Activated naive CD8-positive, alpha-beta T cell (primary cell): Measurements from ENCODE around the gene TUBA3E.
A peak's percentile ranks its signal among the peaks of the same experiment; 100 is the strongest.
"Not testable (repeated sequence)": the region's sequence is repeated elsewhere in the genome, so short reads cannot be mapped to it uniquely, and the experiment has no call there.

Experiments used
- H3K27ac Mint-ChIP-seq: one replicate; pipeline ENCODE4 v1.8.0; 2021; ENCODE audit warnings: mixed read lengths
- H3K27me3 Mint-ChIP-seq: one replicate; pipeline ENCODE4 v1.8.0; 2021; ENCODE audit warnings: mixed read lengths
- H3K36me3 Mint-ChIP-seq: one replicate; pipeline ENCODE4 v1.8.0; 2021; ENCODE audit warnings: mixed read lengths
- H3K4me1 Mint-ChIP-seq: one replicate; pipeline ENCODE4 v1.8.0; 2021; ENCODE audit warnings: low read depth, mixed read lengths
- H3K4me3 Mint-ChIP-seq: one replicate; pipeline ENCODE4 v1.8.0; 2021; ENCODE audit warnings: mild to moderate bottlenecking, mixed read lengths
- H3K9me3 Mint-ChIP-seq: one replicate; pipeline ENCODE4 v1.8.0; 2021; ENCODE audit warnings: low read depth, mixed read lengths

The TUBA3E gene

GRCh38 chr2:130183512-130184373 is 14.5 kb downstream of the TUBA3E start:
- Mint-ChIP-seq H3K36me3 (no peaks in the 10 kb centered on the region), H3K4me1 (peaks cover 12% of the 10 kb centered on the region), H3K4me3 (peak overlapping the region; percentile 81), H3K9me3 (no peaks in the 10 kb centered on the region), H3K27ac (peak overlapping the region; percentile 86), H3K27me3 (no peaks in the 10 kb centered on the region)

DNA sequence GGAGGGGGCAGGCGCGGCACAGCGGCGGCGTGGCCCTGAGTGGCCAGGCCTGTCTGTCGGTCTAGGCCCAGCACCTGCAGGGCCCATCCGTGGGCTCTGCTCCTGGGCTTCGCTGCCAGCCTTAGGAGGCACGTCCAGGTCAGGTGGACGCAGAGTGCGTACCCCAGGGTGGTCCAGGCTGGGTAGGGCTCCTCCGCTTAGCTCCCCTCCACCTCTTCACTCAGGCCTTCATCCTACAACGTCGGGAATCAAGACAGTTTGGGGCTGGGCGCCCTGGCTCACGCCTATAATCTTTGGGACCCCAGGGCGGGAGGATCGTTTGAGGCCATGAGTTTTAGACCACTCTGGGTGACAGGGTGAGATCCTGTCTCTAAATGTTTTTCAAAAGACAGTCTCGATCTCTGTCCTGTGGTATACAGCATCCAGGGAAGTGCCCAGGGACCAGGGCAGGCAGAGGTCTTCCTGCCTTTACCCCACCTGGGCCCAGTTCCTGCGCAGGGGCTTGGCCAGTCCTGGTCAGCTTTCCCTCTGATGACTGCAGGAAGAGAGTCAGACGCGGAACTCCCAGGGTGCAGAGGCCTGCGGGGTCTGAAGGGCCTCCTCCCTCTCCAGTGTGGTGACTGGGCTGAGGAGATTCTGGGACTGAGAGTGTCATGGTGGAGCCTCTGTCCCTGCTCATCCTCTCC is 15.3 kb downstream of the TUBA3E start:
- H3K27me3 Mint-ChIP-seq: not testable (repeated sequence)
- peak overlapping the region; percentile 86 for H3K27ac Mint-ChIP-seq
- H3K4me3 Mint-ChIP-seq: peak overlapping the region; percentile 81

DNA sequence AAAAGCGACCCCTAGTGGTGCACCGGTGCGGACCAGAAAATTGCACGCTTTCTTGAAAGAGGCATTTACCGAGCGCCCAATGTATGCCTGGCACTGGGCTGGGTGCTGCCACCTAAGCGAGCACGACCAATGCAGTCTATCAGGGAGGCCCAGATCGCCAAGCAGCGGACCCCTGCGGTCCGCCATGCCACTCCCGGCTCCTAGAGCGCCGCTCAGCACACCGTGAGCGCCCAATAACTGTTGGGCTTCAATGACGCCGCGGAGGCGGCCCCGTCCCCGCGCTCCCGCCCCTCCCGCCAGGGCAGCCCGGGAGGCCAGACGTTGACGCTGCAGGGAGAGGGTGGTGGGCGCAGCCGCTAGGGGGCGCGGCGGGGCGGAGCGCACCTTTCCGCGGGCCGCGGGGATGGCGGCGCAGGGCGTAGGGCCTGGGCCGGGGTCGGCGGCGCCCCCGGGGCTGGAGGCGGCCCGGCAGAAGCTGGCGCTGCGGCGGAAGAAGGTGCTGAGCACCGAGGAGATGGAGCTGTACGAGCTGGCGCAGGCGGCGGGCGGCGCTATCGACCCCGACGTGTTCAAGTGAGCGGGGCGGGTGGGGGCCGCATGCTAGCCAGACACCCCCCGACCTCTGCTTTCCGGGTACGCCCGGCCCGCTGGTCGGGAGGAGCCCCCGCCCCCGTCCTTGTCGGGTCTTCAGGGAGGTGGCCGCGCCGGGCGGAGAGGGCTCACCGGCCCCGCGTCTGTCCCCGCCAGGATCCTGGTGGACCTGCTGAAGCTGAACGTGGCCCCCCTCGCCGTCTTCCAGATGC is 16.2 kb downstream of the TUBA3E start, which contains the start of gene MZT2B:
MZT2B (plus strand) TSS at position 383 of the 803 bp plus-strand sequence; CDS start at position 404, 21 bp downstream.
- Mint-ChIP-seq H3K4me1 (peaks cover 17% of the 10 kb centered on the region), H3K27ac (peak within 1 kb of the TSS; percentile 94), H3K4me3 (peak within 1 kb of the TSS; percentile 92)
- not testable (repeated sequence) for H3K36me3 Mint-ChIP-seq, H3K9me3 Mint-ChIP-seq, H3K27me3 Mint-ChIP-seq

More for the DNA sequence above, 15.3 kb downstream of the TUBA3E start:
- not testable (repeated sequence) for H3K9me3 Mint-ChIP-seq, H3K36me3 Mint-ChIP-seq
- H3K4me1 Mint-ChIP-seq: peaks cover 15% of the 10 kb centered on the region

DNA sequence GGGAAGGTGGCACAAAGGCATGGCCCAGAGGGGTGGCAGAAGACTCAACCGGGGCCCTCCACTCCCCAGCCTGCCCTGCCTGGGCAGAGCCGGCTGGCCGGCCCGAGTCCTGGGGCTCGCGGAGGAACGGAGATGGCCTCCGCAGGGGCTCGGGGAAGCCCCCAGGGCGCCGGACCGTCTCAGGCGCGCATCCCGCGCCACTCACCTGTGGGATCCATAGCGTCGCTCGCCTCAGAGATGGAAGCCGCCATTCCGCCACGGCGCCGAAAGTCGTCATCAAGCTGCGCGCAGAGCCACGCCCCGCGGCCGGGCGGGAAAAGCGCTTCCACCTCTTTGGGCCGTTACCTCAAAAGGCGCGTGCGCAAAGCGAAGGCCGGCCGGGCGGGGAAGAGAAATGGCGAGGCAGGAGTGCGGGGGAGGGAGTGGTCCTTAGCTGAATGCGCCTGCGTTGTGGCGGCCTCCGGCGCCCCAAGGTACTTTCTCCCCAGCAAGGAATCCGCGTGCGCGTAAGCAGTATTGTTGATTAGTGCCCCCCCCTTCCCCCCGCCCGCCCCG is 16.8 kb downstream of the TUBA3E start, which contains the start of gene SMPD4:
SMPD4 (minus strand) TSS at position 278 of the 555 bp plus-strand sequence. CDS start 5,010 bp downstream, outside the sequence.
- no peaks in the 10 kb centered on the region for H3K9me3 Mint-ChIP-seq
- no peaks in the 10 kb centered on the region for H3K27me3 Mint-ChIP-seq
- H3K4me3 Mint-ChIP-seq: peak within 1 kb of the TSS; percentile 92
- H3K27ac Mint-ChIP-seq: peak within 1 kb of the TSS; percentile 94
- no peaks in the 10 kb centered on the region for H3K36me3 Mint-ChIP-seq
- H3K4me1 Mint-ChIP-seq: peaks cover 20% of the 10 kb centered on the region

DNA sequence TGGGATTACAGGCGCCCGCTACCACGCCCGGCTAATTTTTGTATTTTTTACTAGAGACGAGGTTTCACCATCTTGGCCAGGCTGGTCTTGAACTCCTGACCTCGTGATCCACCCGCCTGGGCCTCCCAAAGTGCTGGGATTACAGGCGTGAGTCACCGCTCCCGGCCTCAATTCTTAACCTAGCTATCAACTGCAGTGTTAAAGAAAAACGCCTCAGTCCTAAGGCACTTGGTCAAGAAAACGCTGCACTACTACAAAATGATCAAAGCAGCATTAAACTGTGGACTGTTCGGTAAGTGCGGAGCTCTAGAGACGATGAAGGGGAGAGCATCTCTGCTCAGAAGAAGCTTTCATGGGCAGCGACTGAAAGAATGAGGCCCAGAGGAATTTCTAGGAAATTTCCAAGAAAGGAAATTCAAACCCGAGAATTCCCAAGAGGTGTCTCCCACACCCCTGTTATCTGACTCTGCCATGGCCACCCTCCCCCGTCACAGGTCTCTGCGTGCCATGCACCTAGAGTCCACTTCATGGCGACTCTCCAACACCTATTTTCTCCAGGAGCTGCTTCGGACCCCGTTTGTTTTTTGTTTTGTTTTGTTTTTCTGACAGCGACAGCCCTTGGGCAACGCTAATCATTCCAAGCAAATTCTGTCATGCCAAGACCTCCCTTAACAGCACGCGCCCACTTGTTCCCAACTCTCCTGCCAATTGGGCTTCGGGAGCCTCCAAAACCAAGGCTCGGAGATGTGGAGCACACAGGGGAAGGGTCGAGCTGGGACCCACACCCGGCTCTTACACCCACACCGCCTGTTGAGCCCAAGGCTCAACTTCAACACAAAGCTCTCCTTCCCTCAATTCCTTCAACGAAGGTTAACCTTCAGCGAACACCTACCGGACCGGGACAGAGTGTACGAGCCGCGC is 17.6 kb downstream of the TUBA3E start:
- H3K4me1 Mint-ChIP-seq: peaks cover 20% of the 10 kb centered on the region
- H3K4me3 Mint-ChIP-seq: peak overlapping the region; percentile 92
- H3K9me3 Mint-ChIP-seq, H3K27me3 Mint-ChIP-seq, H3K36me3 Mint-ChIP-seq: not testable (repeated sequence)
- peak overlapping the region; percentile 94 for H3K27ac Mint-ChIP-seq

- H3K27me3 Mint-ChIP-seq, H3K4me1 Mint-ChIP-seq, H3K27ac Mint-ChIP-seq, H3K36me3 Mint-ChIP-seq, H3K9me3 Mint-ChIP-seq, H3K4me3 Mint-ChIP-seq: not testable (repeated sequence)
Measured at GRCh38 chr2:130174866-130175265, 23.4 kb downstream of the TUBA3E start.

DNA sequence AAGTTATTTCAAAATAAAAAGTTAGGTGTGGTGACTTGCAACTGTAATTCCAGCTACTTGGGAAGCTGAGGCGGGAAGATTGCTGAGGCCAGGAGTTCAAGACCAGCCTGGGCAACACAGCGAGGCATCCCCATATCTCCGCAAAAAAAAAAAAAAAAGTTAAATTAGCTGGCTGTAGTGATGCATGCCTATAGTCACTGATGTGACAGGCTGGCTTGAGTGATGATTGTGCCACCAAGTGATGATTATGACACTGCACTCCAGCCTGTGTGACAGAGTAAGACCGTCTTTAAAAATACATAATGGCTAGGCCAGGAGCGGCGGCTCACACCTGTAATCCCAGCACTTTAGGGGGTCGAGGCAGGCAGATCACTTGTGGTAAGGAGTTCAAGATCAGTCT is 28.3 kb downstream of the TUBA3E start:
- no peaks in the 10 kb centered on the region for H3K9me3 Mint-ChIP-seq
- no peaks in the 10 kb centered on the region for H3K4me1 Mint-ChIP-seq
- no peak overlapping the region for H3K4me3 Mint-ChIP-seq
- no peak overlapping the region for H3K27ac Mint-ChIP-seq
- H3K27me3 Mint-ChIP-seq: no peaks in the 10 kb centered on the region
- H3K36me3 Mint-ChIP-seq: peaks cover 2% of the 10 kb centered on the region

DNA sequence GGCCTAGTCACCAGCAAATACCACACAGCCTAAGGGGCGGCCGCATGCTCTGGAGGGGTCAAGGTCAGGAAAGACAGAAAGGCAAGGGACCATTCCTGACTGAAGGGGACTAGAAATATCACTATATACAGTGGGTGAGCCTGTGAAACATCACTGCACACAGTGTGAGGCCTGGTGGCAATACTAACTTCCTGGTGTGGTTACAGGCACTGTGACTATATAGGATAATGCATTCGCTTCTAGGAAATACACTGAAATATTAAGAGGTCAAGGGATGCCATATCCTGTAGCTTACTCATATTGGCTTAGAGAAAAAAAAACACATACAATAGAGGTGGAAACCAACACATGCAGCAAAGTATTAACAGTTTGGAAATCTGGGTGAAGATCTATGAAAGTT is 29.1 kb downstream of the TUBA3E start:
- not testable (repeated sequence) for H3K27ac Mint-ChIP-seq, H3K9me3 Mint-ChIP-seq, H3K27me3 Mint-ChIP-seq, H3K36me3 Mint-ChIP-seq, H3K4me3 Mint-ChIP-seq, H3K4me1 Mint-ChIP-seq

DNA sequence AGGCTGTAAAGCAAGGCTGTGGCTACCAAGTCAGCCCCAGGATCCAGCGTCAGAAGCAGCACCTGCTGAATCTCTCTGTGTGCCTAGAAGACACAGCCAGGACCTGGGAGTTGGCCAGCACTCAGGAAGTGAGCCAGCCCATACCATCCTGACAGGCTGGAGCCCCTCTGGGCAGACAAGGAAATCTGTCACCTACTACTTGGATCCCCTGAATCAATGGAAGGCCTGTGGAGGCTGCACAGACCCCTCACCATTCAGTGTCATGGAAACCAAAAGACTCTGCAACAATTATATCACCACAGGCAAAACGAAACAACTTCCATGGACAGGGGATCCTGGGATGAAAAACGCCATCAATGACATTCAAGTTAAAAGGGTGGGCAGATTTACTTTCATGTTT is 31.6 kb downstream of the TUBA3E start:
- H3K27me3 Mint-ChIP-seq, H3K9me3 Mint-ChIP-seq, H3K4me3 Mint-ChIP-seq, H3K36me3 Mint-ChIP-seq, H3K4me1 Mint-ChIP-seq, H3K27ac Mint-ChIP-seq: not testable (repeated sequence)

- peaks cover 2% of the 10 kb centered on the region for H3K36me3 Mint-ChIP-seq
- H3K27ac Mint-ChIP-seq: no peak overlapping the region
- no peaks in the 10 kb centered on the region for H3K4me1 Mint-ChIP-seq
- no peaks in the 10 kb centered on the region for H3K27me3 Mint-ChIP-seq
- no peaks in the 10 kb centered on the region for H3K9me3 Mint-ChIP-seq
- H3K4me3 Mint-ChIP-seq: no peak overlapping the region
Measured at GRCh38 chr2:130165293-130166016, 32.8 kb downstream of the TUBA3E start.

DNA sequence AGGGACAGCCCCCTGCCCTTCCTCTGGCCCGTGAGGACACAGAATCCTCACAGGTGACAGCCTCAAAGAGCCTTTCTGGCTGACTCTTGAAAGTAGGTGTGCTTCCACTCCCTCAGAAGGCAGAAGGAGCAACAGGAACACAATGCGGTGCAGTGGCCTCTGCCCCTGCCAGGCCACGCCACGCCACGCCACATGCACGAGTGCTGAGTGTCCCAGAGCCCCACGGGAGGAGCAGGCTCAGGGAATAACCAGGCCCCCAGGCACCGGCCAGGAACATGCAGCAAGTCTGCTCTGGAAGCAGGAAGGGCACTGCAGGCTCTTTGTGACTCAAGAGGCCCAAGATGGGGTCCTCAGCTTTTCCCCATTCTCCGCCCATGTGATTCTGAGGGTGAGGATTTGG is 35.3 kb downstream of the TUBA3E start:
- Mint-ChIP-seq H3K4me1 (no peaks in the 10 kb centered on the region), H3K4me3 (no peak overlapping the region), H3K9me3 (no peaks in the 10 kb centered on the region), H3K27ac (no peak overlapping the region), H3K27me3 (no peaks in the 10 kb centered on the region), H3K36me3 (no peaks in the 10 kb centered on the region)

DNA sequence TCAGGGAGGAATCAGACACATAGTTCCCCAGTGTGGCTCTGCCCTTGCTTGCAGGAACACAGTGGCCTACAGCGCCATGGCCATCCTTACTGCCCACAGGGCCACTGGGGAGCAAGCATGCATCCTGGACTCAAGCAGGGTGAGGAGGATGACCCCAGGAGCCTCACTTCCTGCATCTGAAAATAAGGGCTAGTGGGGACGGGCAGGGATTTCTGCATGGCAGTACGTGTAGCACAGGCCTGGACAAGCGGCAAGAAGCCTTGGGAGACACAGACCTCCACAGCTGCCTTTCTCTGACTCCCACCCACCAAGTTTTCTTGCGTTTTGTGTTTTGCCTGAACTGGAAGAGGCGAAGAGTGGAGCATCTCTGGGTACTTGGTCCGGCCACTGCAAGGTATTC is 35.8 kb downstream of the TUBA3E start:
- not testable (repeated sequence) for H3K9me3 Mint-ChIP-seq, H3K4me1 Mint-ChIP-seq, H3K36me3 Mint-ChIP-seq, H3K27ac Mint-ChIP-seq, H3K4me3 Mint-ChIP-seq, H3K27me3 Mint-ChIP-seq

DNA sequence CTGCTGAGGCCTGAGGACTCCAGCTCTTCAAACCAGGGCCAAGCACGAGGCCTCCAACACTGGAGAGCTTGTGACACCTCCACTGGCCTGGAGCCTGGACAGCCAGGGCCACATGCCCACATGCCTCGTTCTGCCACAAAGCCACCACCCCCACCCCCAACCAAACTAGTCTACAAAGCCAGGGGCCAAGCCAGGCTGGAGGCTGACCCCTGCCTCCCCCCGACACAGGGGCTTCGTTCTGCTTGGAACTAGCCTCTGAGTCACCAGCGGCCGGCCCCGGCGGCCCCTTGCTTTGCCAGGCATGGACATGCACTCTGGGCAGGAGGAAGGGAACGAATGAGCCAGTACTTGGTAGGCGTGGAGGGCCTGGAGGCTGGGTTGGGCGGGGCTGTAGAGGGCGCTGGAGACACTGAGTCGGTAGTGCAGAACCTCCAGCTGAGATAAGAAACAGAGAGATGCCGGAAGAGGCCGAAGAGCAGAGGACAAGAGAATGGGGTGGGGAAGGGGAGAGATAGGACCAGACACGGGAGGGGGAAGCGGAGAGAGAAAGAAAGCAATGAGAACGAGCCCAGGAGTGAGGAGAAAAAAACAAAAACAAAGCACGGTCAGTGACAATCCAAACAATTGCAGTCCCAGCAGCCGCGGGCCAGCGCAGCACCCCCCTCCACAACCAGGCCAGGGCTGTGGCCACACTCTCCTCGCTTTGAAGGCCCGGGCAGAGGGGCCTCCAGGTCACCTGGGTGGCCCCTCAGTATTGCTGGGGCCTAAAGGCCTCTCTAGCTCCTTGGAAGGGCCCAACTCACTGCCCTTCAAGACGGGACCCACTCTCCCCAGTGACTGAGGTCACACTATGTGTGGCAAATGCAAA is 37.2 kb downstream of the TUBA3E start:
- not testable (repeated sequence) for H3K4me3 Mint-ChIP-seq, H3K36me3 Mint-ChIP-seq, H3K27me3 Mint-ChIP-seq, H3K9me3 Mint-ChIP-seq, H3K27ac Mint-ChIP-seq, H3K4me1 Mint-ChIP-seq
